Ovary (tissue), 9 donors: ENCODE measurements around the gene CNEP1R1. TPM values are rescaled to one million over a fixed set of nuclear protein-coding genes. Genes with fewer than 3 reads are reported as not detected.

Experiments
- DNase-seq, 5 donors: peaks; one replicate each; pipeline ENCODE4 v3.0.0-alpha.2; 2019 to 2020
- H3K27ac ChIP-seq, 2 donors: fragments of 200-600 bp; one replicate each; pipeline versions ENCODE4 v1.5.1 to v1.8.0; 2019 to 2022
- H3K27me3 ChIP-seq: fragments of 200-600 bp; one replicate; pipeline ENCODE4 v1.8.0; 2022
- H3K36me3 ChIP-seq: fragments of 200-600 bp; sonication (generic); one replicate; pipeline ENCODE4 v1.5.1; 2019
- H3K4me1 ChIP-seq: one replicate; pipeline ENCODE4 v1.8.1; 2013; ENCODE audit warnings: mild to moderate bottlenecking, moderate library complexity; ENCODE audit not compliant: insufficient read depth
- H3K4me3 ChIP-seq: fragments of 200-600 bp; sonication (generic); one replicate; pipeline ENCODE4 v1.5.1; 2017
- H3K9me3 ChIP-seq, 2 donors: fragments of 200-600 bp in 1 of 2; sonication (generic) in 1 of 2; one replicate each; pipeline versions ENCODE4 v1.5.1 to v1.8.1; 2013 to 2019; ENCODE audit warnings: mild to moderate bottlenecking in 1 of 2, moderate library complexity in 1 of 2
- EP300 ChIP-seq: sonication (generic); formaldehyde crosslinking; IDR thresholded peaks from one replicate; pipeline ENCODE4 v1.6.1; 2017; ENCODE audit warnings: antibody characterized with exemption
- POLR2A ChIP-seq: fragments of 450-650 bp; IDR thresholded peaks from one replicate; pipeline ENCODE4 v1.6.1; 2017; ENCODE audit warnings: antibody characterized with exemption, mild to moderate bottlenecking, moderate library complexity
- WGBS, 3 donors: extraction: QIAGEN DNeasy Blood & Tissue Kit in 1 of 3; methylation state at CpG; one replicate each; pipeline versions ENCODE4 v1.1.5 to v1.1.7; 2013 to 2017; 5-methylcytosine and 5-hydroxymethylcytosine counted together
- intact Hi-C, 4 donors: fragments of 100-400 bp; cut with DNase I; formaldehyde crosslinking; loops; one replicate each; pipeline versions ENCODE4 v1.11.0 to v1.15.1; 2022 to 2023
- polyA plus RNA-seq, 2 donors: library from polyadenylated mRNA; stranded (reverse); fragments of 200-250 nt in 1 of 2; fragments of 350-450 nt in 1 of 2; fragmentation: Illumina TruSeq in 1 of 2; extraction: RNeasy Lipid Tissue Mini Kit (QIAGEN cat#74804) in 1 of 2; gene quantifications; one replicate each; pipeline ENCODE4 v1.2.3, GENCODE V29; 2013 to 2014
- total RNA-seq, 7 donors: library from RNA; depleted of rRNA in 2 of 7; stranded (reverse); fragments of >200 nt in 2 of 7; fragmentation: NEBNext Ultra II Directional in 3 of 7; extraction: Animal tissue kit (Norgen Biotek cat#: 25700) in 3 of 7; gene quantifications; one replicate each; pipeline versions ENCODE4 v1.1.0 to v1.2.4, GENCODE V29; 2016 to 2023
- TF ChIP-seq, protein P1 (sequence below), 3 donors: fragments of 450-650 bp in 2 of 3; fragments of 200-600 bp in 1 of 3; IDR thresholded peaks; one replicate each; pipeline versions ENCODE4 v1.5.1 to v1.8.0; 2016 to 2022; ENCODE audit warnings: antibody characterized with exemption in 3 of 3, mild to moderate bottlenecking in 1 of 3
- donor health status: DM: no; HTN: no; CAD: no; lungs with moderate emphysema.
- donor health status: DM: no; HTN: no; CAD: no.
- donor health status: Bipolar disorder and iron deficiency.
- donor health status: DM: yes; HTN: yes; CAD: no.
- donor health status: DM: no; HTN: no; CAD: no.
- donor health status: DM: yes; HTN: yes; CAD: no.

Gene CNEP1R1
- total and polyA plus RNA-seq, 9 donors: 8.3 to 19.0 (median 13.3) TPM

DNA sequence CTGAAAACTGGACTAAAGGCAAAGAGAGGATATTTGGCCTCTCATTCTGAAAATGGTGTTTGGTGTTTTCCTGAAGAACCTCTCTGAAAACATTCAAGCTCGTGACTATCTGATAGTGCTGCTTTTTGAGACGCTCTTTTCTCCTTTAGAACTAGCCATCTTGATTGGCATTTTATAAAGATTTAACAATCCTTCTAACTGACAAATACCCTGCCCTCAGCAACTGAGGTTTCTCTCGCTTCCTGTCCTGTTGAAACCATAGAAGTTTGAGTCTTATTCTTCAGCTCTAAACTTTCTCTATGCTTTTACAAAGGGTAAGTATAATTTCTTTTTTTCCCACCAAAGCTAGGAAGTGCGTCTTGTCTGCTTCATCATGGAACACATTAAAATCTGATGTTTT, 13.3 kb downstream of the CNEP1R1 start:
- Histone ChIP-seq H3K4me1 (no peaks in the 10 kb centered on the region), H3K27ac (no peak overlapping the region), H3K27me3 (no peaks in the 10 kb centered on the region), H3K4me3 (no peak overlapping the region), H3K9me3 (no peaks in the 10 kb centered on the region), H3K36me3 (no peaks in the 10 kb centered on the region)
- WGBS, 3 donors: 61 to 68% (median 67%) methylated on average over 4 of the region's 4 CpGs
- intact Hi-C loops: no loop called here
- DNase-seq: no peak
- TF ChIP-seq POLR2A (no peak), EP300 (no peak)
- TF ChIP-seq, protein P1, sequence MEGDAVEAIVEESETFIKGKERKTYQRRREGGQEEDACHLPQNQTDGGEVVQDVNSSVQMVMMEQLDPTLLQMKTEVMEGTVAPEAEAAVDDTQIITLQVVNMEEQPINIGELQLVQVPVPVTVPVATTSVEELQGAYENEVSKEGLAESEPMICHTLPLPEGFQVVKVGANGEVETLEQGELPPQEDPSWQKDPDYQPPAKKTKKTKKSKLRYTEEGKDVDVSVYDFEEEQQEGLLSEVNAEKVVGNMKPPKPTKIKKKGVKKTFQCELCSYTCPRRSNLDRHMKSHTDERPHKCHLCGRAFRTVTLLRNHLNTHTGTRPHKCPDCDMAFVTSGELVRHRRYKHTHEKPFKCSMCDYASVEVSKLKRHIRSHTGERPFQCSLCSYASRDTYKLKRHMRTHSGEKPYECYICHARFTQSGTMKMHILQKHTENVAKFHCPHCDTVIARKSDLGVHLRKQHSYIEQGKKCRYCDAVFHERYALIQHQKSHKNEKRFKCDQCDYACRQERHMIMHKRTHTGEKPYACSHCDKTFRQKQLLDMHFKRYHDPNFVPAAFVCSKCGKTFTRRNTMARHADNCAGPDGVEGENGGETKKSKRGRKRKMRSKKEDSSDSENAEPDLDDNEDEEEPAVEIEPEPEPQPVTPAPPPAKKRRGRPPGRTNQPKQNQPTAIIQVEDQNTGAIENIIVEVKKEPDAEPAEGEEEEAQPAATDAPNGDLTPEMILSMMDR (IDR thresholded peaks at IDR 0.05): no peak

DNA sequence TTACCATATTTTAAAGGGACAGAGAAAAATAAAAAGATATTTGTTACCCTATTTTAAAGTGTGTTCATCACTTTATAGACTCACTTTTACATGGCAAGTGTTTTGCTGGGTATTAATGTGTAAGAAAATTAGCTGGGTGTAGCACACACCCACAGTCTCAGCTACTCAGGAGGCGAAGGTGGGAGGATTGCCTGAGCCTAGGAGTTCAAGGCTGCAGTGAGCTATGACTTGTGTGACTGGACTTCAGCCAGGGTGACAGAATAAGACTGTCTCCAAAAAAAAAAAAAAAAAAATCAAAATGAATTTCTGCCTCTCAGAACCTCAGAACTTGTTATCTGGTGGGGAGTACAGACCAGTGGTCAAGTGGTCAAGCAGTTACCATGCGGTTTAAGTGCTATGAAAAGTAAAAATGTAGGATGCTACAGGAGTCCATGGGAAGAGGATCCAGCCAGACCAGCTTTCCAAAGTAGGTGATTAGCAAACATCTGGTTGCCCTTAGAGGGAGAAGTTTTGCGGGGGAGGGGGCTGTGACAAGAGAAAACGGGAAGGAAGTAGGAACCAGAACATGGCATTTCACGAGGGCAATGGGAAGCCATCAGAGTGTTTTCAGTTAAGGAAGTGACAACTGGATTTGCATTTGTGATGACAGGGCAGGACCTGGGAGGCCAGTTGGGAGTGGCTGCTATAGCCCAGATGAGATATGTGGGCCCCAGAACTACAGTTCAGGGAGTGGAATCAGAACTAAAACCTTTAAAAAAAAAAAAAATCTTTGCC, 13.9 kb downstream of the CNEP1R1 start:
- intact Hi-C loops: no loop called here
- Histone ChIP-seq H3K4me1 (no peaks in the 10 kb centered on the region), H3K9me3 (no peaks in the 10 kb centered on the region), H3K36me3 (no peaks in the 10 kb centered on the region), H3K4me3 (no peak overlapping the region), H3K27ac (no peak overlapping the region), H3K27me3 (no peaks in the 10 kb centered on the region)
- TF ChIP-seq, protein P1 (IDR thresholded peaks at IDR 0.05): no peak
- TF ChIP-seq POLR2A (no peak), EP300 (no peak)
- peak in 1 of 5 donors; percentile 22 for DNase-seq
- WGBS, 3 donors: 43 to 50% (median 45%) methylated on average over 5 of the region's 5 CpGs

DNA sequence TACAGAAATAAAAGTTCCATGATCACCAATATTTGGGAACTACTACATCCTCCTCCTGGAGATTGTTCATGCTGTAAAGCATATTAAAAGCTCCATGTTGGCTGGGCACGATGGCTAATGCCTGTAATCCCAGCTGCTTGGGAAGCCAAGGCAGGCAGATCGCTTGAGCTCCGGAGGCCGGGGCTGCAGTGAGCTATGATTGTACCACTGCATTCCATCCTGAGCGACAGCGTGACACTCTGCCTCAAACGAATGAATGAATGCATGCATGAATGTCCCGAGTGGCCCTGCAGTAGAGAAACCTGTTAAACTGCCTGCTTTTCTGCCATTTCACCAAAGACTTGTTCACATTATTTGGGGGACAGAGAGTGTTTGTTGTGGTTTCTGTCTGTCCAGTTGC, 15.0 kb downstream of the CNEP1R1 start:
- Histone ChIP-seq H3K27ac (no peak overlapping the region), H3K9me3 (no peaks in the 10 kb centered on the region), H3K4me1 (no peaks in the 10 kb centered on the region), H3K36me3 (no peaks in the 10 kb centered on the region), H3K4me3 (no peak overlapping the region), H3K27me3 (no peaks in the 10 kb centered on the region)
- no peak for DNase-seq
- no peak for TF ChIP-seq POLR2A
- WGBS, 3 donors: 69 to 82% (median 71%) methylated on average over 8 of the region's 8 CpGs
- intact Hi-C loops: no loop called here

DNA sequence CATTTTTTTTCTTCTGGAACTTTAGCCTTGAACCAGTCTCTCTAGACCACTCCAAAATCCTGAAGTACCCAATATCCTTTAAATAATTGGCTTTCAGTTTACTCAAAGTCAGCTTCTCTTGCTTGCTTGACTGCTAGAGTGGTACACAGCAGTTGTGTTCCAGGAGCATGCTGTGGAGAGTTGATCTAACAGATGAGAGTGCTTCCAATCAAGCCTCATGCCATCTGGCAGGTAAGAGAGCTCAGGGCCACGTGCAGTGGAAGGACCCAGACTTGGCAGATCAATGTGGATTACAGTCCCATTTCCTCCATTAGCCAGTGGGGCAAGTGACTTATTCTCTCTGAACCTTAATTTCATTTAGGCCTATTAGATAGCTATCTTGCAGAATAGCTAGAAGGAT, 15.7 kb downstream of the CNEP1R1 start:
- Histone ChIP-seq H3K27ac (no peak overlapping the region), H3K4me1 (no peaks in the 10 kb centered on the region), H3K36me3 (no peaks in the 10 kb centered on the region), H3K27me3 (no peaks in the 10 kb centered on the region), H3K9me3 (no peaks in the 10 kb centered on the region), H3K4me3 (no peak overlapping the region)
- TF ChIP-seq, protein P1 (IDR thresholded peaks at IDR 0.05): no peak
- TF ChIP-seq POLR2A (no peak), EP300 (no peak)
- DNase-seq: no peak
- 47 to 56% (median 50%) methylated on average over 1 of the region's 1 CpG for WGBS, 3 donors
- intact Hi-C loops: no loop called here

DNA sequence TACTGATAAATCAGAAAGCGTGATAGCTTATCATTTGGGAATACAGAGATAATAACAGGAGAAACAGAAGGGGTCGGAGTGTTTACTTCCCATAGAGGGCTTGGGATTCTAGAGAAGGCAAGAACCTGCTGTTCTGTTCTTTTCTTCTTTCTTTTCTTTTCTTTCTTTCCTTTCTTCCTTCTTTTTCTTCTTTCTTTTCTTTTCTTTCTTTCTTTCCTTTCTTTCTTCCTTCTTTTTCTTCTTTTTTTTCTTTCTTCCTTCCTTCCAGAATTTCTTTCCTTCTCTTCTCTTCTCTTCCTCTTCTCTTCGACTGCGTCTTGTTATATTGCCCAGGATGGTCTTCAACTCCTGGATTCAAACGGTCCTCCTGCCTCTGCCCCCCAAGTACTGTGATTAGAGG, 18.3 kb downstream of the CNEP1R1 start:
- no peak overlapping the region for H3K4me3 ChIP-seq
- no peaks in the 10 kb centered on the region for H3K36me3 ChIP-seq
- no peak for TF ChIP-seq EP300
- TF ChIP-seq, protein P1 (IDR thresholded peaks at IDR 0.05): no peak
- TF ChIP-seq POLR2A: no peak
- no peaks in the 10 kb centered on the region for H3K4me1 ChIP-seq
- no peaks in the 10 kb centered on the region for H3K27me3 ChIP-seq
- WGBS, 3 donors: 78 to 91% (median 80%) methylated on average over 5 of the region's 5 CpGs
- intact Hi-C loops: no loop called here
- no peak overlapping the region for H3K27ac ChIP-seq
- DNase-seq: no peak
- no peaks in the 10 kb centered on the region for H3K9me3 ChIP-seq
